Stimulated activated CD8-positive, alpha-beta memory T cell treated with anti-CD3 and anti-CD28 coated beads, Interleukin-12 subunit alpha, Interleukin-12 subunit beta, amount 100 ng/mL, for 1 hour (primary cell): Measurements from ENCODE around the gene VARS1.
"Not testable (repeated sequence)": the region's sequence is repeated elsewhere in the genome, so short reads cannot be mapped to it uniquely, and the experiment has no call there.

ENCODE experiments used
- DNase-seq: peaks from one replicate; pipeline ENCODE4 v3.0.0-alpha.2; 2020; ENCODE audit warnings: low read depth

Gene VARS1

GRCh38 chr6:31795616-31796298 is at the start of gene VARS1:
VARS1 (minus strand) TSS chr6:31795752; CDS start chr6:31795217, 535 bp downstream.
- DNase-seq = peak; percentile 73

DNA sequence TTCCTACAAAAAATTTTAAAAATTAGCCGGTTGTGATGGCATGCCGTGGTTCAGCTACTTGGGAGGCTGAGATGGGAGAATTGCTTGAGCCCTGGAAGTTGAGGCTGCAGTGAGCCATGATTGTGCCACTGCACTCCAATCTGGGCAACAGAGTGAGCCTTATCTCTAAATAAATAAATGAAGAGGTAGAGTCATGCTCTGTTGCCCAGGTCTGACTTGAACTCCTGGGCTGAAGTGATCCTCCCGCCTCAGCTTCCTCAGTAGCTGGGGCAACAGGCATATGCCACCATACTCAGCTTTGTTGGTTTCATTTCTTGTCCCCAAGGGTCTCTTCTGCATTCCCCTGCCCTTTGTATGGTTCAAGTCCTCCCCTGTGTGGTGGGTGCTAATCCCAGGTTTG is 49.0 kb upstream of the VARS1 start:
- DNase-seq = no peak

DNA sequence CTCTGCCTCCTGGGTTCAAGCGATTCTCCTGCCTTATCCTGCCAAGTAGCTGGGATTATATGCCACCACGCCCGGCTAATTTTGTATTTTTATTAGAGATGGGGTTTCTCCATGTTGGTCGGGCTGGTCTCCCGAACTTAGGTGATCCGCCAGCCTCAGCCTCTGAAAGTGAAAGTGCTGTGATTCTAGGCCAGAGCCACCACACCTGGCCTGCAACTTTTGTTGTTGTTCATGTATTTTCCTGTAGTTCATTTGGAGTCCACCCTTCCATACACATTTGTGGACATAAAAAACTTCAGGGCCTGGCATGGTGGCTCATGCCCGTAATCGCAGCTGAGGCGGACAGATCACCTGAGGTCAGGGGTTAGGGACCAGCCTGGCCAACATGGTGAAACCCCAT is 46.5 kb upstream of the VARS1 start:
- no peak for DNase-seq

DNA sequence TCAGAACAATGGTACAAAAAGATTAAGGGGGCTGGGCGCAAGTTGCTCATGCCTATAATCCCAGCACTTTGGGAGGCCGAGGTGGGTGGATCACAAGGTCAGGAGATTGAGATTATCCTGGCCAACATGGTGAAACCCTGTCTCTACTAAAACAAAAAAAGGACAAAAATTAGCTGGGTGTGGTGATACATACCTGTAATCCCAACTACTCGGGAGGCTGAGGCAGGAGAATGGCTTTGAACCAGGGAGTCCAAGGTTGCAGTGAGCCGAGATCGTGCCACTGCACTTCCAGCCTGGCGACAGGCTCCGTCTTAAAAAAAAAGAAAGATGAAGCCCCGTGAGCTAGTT is 44.2 kb upstream of the VARS1 start:
- not testable (repeated sequence) for DNase-seq

DNA sequence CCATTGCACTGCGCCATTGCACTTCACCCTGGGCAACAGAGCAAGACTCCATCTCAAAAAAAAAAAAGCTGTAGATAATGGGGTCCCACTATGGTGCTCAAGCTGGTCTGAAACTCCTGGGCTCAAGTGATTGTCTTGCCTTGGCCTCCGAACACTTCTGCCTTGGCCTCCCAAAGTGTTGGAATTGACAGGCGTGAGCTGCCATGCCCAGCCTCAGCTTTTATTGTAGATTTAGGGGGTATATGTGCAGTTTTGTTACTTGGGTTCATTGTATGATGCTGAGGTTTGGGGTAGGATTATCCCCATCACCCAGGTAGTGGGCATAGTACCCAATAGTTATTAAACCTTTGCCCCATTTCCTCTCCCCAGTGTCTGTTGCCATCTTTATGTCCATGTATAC is 43.4 kb upstream of the VARS1 start:
- DNase-seq = no peak

GRCh38 chr6:31838114-31838553 is 42.6 kb upstream of the VARS1 start:
- DNase-seq = not testable (repeated sequence)

- DNase-seq = no peak
Measured at GRCh38 chr6:31837369-31838113, 42.0 kb upstream of the VARS1 start.

DNA sequence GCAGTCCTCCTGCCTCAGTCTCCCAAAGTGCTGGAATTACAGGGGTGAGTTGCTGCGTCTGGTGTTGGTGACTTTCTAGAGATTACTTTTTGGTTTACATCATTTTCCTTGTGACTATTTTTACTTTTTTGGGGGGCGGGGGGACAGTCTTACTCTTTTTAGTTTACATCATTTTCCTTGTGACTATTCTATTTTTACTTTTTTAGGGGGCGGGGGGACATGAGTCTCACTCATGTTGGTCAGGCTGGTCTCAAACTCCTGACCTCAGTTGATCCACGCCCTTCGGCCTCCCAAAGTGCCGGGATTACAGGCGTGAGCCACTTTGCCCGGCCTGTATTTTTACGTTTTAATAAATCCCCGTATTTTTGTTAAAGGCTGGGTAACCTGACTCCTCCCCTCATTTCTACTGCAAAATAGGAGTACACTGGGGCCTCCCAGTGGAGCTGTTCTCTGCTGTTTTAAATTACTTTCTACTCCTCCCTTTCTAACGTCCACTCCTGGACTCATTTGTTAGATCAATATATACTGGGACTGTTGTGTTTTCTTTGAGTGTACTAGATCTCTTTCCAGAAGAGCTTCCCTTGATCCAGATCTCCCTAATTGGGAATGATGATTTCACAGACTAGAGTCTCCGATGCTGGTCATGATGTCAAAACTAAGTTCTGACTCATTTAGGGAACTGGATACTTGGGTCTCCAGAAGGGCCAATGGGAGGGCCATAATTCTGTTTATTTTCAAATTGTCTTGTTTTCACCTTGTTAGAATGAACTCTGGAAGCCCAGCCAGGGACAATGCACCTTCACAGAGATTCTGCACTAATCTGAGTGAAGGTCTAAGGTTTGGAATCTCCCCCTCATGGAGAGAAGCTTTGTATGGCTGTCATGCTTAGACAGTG is 41.2 kb upstream of the VARS1 start:
- DNase-seq = no peak

- no peak for DNase-seq
Measured at GRCh38 chr6:31836047-31836473, 40.5 kb upstream of the VARS1 start.

- peak; percentile 73 for DNase-seq
Measured at GRCh38 chr6:31834367-31835250, 39.1 kb upstream of the VARS1 start.

- no peak for DNase-seq
Measured at GRCh38 chr6:31831350-31832215, 36.0 kb upstream of the VARS1 start.

- no peak for DNase-seq
Measured at GRCh38 chr6:31830886-31831335, 35.4 kb upstream of the VARS1 start.

DNA sequence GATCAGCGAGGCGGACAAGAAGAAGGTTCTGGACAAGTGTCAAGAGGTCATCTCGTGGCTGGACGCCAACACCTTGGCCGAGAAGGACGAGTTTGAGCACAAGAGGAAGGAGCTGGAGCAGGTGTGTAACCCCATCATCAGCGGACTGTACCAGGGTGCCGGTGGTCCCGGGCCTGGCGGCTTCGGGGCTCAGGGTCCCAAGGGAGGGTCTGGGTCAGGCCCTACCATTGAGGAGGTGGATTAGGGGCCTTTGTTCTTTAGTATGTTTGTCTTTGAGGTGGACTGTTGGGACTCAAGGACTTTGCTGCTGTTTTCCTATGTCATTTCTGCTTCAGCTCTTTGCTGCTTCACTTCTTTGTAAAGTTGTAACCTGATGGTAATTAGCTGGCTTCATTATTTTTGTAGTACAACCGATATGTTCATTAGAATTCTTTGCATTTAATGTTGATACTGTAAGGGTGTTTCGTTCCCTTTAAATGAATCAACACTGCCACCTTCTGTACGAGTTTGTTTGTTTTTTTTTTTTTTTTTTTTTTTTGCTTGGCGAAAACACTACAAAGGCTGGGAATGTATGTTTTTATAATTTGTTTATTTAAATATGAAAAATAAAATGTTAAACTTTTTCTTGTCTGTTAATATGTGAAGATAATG is 34.2 kb upstream of the VARS1 start:
- no peak for DNase-seq

- DNase-seq = peak; percentile 83
Measured at GRCh38 chr6:31827286-31828079, 31.9 kb upstream of the VARS1 start, which contains the start of gene HSPA1B. HSPA1B (plus strand) TSS chr6:31827738; CDS start chr6:31827951, 213 bp downstream.

GRCh38 chr6:31826793-31827285 is 31.3 kb upstream of the VARS1 start:
- no peak for DNase-seq

DNA sequence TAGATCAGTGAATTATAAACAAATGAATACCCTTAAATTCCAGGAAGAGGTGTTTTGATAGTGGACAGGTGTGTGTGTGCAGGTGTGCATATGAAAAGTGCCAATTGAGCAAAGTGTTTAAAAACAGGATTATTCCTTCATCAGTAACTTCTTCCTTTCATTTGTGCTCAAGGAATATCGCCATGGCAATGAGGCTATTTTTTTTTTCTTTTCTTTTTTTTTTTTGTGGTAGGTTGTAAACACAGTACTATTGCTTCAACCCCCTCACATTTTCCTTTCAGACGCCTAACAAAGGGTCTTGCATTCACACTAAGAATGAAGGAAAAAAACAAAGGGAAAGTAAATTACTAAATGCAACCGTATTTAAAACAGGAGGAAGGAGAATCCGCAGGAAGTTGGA is 30.0 kb upstream of the VARS1 start:
- DNase-seq = no peak

GRCh38 chr6:31823592-31824196 is 28.1 kb upstream of the VARS1 start:
- not testable (repeated sequence) for DNase-seq
